HepG2 (cell line): ENCODE measurements around the gene C19orf18. TPM values are rescaled to one million over a fixed set of nuclear protein-coding genes. Genes with fewer than 3 reads are reported as not detected.
A peak's percentile ranks its signal among the peaks of the same experiment; 100 is the strongest.

Experiments used
- GATA4 ChIP-seq: sonication (generic); IDR thresholded peaks from 2 replicates; pipeline ENCODE4 v1.6.1; 2016; ENCODE audit warnings: antibody characterized with exemption, low read depth, borderline replicate concordance
- HOXA9 ChIP-seq: sonication (generic); formaldehyde crosslinking; IDR thresholded peaks from 2 replicates; pipeline ENCODE4 v1.8.1; 2022; ENCODE audit warnings: missing genetic modification reagents, mild to moderate bottlenecking, moderate library complexity, borderline replicate concordance
- JDP2 ChIP-seq: sonication (generic); formaldehyde crosslinking; IDR thresholded peaks from 2 replicates; pipeline ENCODE4 v1.8.1; 2022; ENCODE audit warnings: missing genetic modification reagents, borderline replicate concordance
- NAIF1 ChIP-seq: sonication (generic); formaldehyde crosslinking; IDR thresholded peaks from 2 replicates; pipeline ENCODE4 v1.5.0; 2020; ENCODE audit warnings: mild to moderate bottlenecking, missing genetic modification reagents, borderline replicate concordance
- NR2C2 ChIP-seq: sonication (generic); formaldehyde crosslinking; IDR thresholded peaks from 2 replicates; pipeline ENCODE4 v1.4.0; 2020; ENCODE audit warnings: missing genetic modification reagents, mild to moderate bottlenecking, moderate library complexity, borderline replicate concordance
- NR3C1 ChIP-seq: sonication (generic); formaldehyde crosslinking; IDR thresholded peaks from 2 replicates; pipeline ENCODE4 v1.4.0; 2020; ENCODE audit warnings: missing genetic modification reagents
- RARG ChIP-seq: sonication (generic); formaldehyde crosslinking; IDR thresholded peaks from 2 replicates; pipeline ENCODE4 v1.4.0; 2020; ENCODE audit warnings: low read depth, mild to moderate bottlenecking, missing genetic modification reagents
- REL ChIP-seq: sonication (generic); formaldehyde crosslinking; conservative IDR thresholded peaks from 2 replicates; pipeline ENCODE4 v1.8.0; 2022; ENCODE audit warnings: mild to moderate bottlenecking, missing genetic modification reagents, moderate library complexity
- SKI ChIP-seq: fragments of 450-650 bp; IDR thresholded peaks from one replicate; pipeline ENCODE4 v1.6.1; 2018; ENCODE audit warnings: mild to moderate bottlenecking; ENCODE audit not compliant: partially characterized antibody
- ZFY ChIP-seq: sonication (generic); formaldehyde crosslinking; IDR thresholded peaks from 2 replicates; pipeline ENCODE4 v1.4.0; 2020; ENCODE audit warnings: missing genetic modification reagents
- ZMYM2 ChIP-seq: sonication (generic); formaldehyde crosslinking; IDR thresholded peaks from 2 replicates; pipeline ENCODE4 v1.8.0; 2022; ENCODE audit warnings: mild to moderate bottlenecking, missing genetic modification reagents
- ZNF121 ChIP-seq: sonication (generic); formaldehyde crosslinking; IDR thresholded peaks from 2 replicates; pipeline ENCODE4 v1.5.0; 2020; ENCODE audit warnings: mild to moderate bottlenecking, missing genetic modification reagents
- ZNF136 ChIP-seq: sonication (generic); formaldehyde crosslinking; IDR thresholded peaks from 2 replicates; pipeline ENCODE4 v1.8.1; 2022; ENCODE audit warnings: low read depth, mild to moderate bottlenecking, moderate library complexity, missing genetic modification reagents
- ZNF205 ChIP-seq: IDR thresholded peaks from 2 replicates; pipeline ENCODE4 v1.6.1; 2018; ENCODE audit warnings: missing biosample characterization, missing genetic modification reagents
- ZNF235 ChIP-seq: sonication (generic); formaldehyde crosslinking; IDR thresholded peaks from 2 replicates; pipeline ENCODE4 v1.8.1; 2023; ENCODE audit warnings: mild to moderate bottlenecking, missing genetic modification reagents, borderline replicate concordance
- ZNF382 ChIP-seq: sonication (generic); formaldehyde crosslinking; IDR thresholded peaks from 2 replicates; pipeline ENCODE4 v1.5.0; 2020; ENCODE audit warnings: missing genetic modification reagents, mild to moderate bottlenecking, borderline replicate concordance
- ZNF383 ChIP-seq: sonication (generic); formaldehyde crosslinking; IDR thresholded peaks from 2 replicates; pipeline ENCODE4 v1.4.0; 2020; ENCODE audit warnings: missing genetic modification reagents, mild to moderate bottlenecking, borderline replicate concordance
- ZNF577 ChIP-seq: sonication (generic); formaldehyde crosslinking; IDR thresholded peaks from 2 replicates; pipeline ENCODE4 v1.4.0; 2020; ENCODE audit warnings: mild to moderate bottlenecking, low read depth, missing genetic modification reagents, borderline replicate concordance
- ZNF710 ChIP-seq: sonication (generic); formaldehyde crosslinking; IDR thresholded peaks from 2 replicates; pipeline ENCODE4 v1.5.0; 2020; ENCODE audit warnings: mild to moderate bottlenecking, missing genetic modification reagents, borderline replicate concordance
- ZNF776 ChIP-seq: sonication (generic); formaldehyde crosslinking; IDR thresholded peaks from 2 replicates; pipeline ENCODE4 v1.4.0; 2020; ENCODE audit warnings: mild to moderate bottlenecking, missing genetic modification reagents
- polyA plus RNA-seq, 8 experiments: library from polyadenylated mRNA; depleted of rRNA in 3 of 8; stranded (reverse) in 7 of 8; unstranded in 1 of 8; fragments of >200 nt; fragmentation: Illumina TruSeq in 4 of 8; extraction: Trizol in 4 of 8; gene quantifications; 2 replicates each; pipeline versions ENCODE4 v1.2.1 to v1.2.3, GENCODE V29; 2011 to 2016; ENCODE audit warnings: low read depth in 4 of 8, missing spikeins in 1 of 8, mixed read lengths in 1 of 8; ENCODE audit not compliant: insufficient read depth in 1 of 8
- total RNA-seq, 5 experiments: library from RNA; depleted of rRNA; stranded (reverse); fragments of >200 nt; fragmentation: Illumina TruSeq; extraction: Trizol; gene quantifications; 2 replicates each; pipeline ENCODE4 v1.2.3, GENCODE V29; 2016; ENCODE audit warnings: low read depth in 1 of 5
- TF ChIP-seq, protein P1 (sequence below): sonication (generic); formaldehyde crosslinking; IDR thresholded peaks from 2 replicates; pipeline ENCODE4 v1.5.0; 2020; ENCODE audit warnings: mild to moderate bottlenecking, missing genetic modification reagents, moderate library complexity
- TF ChIP-seq, protein P2 (sequence below): sonication (generic); formaldehyde crosslinking; IDR thresholded peaks from 2 replicates; pipeline ENCODE4 v1.4.0; 2020; ENCODE audit warnings: missing genetic modification reagents
- TF ChIP-seq, protein P3 (sequence below): sonication (generic); formaldehyde crosslinking; IDR thresholded peaks from 2 replicates; pipeline ENCODE4 v1.8.0; 2022; ENCODE audit warnings: mild to moderate bottlenecking, missing genetic modification reagents, moderate library complexity

The C19orf18 gene
- total and polyA plus RNA-seq, 2 of the 13 experiments (the other 11 are each of a cell fraction or from before 2014, with no cell fraction given) = 0.38 to 0.55 TPM

- no peak for TF ChIP-seq GATA4
- no peak for TF ChIP-seq ZNF382 (CRISPR knock-in tag)
- TF ChIP-seq ZNF235 (CRISPR knock-in tag) = no peak
- no peak; the same call in 1 of the 2 replicates for TF ChIP-seq ZNF776 (CRISPR knock-in tag)
- TF ChIP-seq NAIF1 (CRISPR knock-in tag) = no peak; the same call in 1 of the 2 replicates
- TF ChIP-seq ZNF205 = peak; percentile 59; the same call in 1 of the 2 replicates
- no peak for TF ChIP-seq RARG (CRISPR knock-in tag)
- TF ChIP-seq, protein P1, sequence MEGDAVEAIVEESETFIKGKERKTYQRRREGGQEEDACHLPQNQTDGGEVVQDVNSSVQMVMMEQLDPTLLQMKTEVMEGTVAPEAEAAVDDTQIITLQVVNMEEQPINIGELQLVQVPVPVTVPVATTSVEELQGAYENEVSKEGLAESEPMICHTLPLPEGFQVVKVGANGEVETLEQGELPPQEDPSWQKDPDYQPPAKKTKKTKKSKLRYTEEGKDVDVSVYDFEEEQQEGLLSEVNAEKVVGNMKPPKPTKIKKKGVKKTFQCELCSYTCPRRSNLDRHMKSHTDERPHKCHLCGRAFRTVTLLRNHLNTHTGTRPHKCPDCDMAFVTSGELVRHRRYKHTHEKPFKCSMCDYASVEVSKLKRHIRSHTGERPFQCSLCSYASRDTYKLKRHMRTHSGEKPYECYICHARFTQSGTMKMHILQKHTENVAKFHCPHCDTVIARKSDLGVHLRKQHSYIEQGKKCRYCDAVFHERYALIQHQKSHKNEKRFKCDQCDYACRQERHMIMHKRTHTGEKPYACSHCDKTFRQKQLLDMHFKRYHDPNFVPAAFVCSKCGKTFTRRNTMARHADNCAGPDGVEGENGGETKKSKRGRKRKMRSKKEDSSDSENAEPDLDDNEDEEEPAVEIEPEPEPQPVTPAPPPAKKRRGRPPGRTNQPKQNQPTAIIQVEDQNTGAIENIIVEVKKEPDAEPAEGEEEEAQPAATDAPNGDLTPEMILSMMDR (CRISPR knock-in tag) = peak; percentile 25
- TF ChIP-seq ZNF121 (CRISPR knock-in tag) = 0 out of 2 replicates have a peak, but pooled peaks have one; percentile 54
- TF ChIP-seq HOXA9 = no peak
- TF ChIP-seq ZNF577 (CRISPR knock-in tag) = no peak
- TF ChIP-seq SKI = no peak
- TF ChIP-seq, protein P2, sequence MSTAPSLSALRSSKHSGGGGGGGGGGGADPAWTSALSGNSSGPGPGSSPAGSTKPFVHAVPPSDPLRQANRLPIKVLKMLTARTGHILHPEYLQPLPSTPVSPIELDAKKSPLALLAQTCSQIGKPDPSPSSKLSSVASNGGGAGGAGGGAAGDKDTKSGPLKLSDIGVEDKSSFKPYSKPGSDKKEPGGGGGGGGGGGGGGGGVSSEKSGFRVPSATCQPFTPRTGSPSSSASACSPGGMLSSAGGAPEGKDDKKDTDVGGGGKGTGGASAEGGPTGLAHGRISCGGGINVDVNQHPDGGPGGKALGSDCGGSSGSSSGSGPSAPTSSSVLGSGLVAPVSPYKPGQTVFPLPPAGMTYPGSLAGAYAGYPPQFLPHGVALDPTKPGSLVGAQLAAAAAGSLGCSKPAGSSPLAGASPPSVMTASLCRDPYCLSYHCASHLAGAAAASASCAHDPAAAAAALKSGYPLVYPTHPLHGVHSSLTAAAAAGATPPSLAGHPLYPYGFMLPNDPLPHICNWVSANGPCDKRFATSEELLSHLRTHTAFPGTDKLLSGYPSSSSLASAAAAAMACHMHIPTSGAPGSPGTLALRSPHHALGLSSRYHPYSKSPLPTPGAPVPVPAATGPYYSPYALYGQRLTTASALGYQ (CRISPR knock-in tag) = peak; percentile 52; the same call in 1 of the 2 replicates
- no peak for TF ChIP-seq ZNF383
- no peak for TF ChIP-seq REL (CRISPR knock-in tag)
- peak; percentile 99 for TF ChIP-seq ZFY (CRISPR knock-in tag)
- TF ChIP-seq NR3C1 (CRISPR knock-in tag) = no peak
- no peak for TF ChIP-seq ZNF136 (CRISPR knock-in tag)
- no peak; the same call in 1 of the 2 replicates for TF ChIP-seq JDP2 (CRISPR knock-in tag)
- TF ChIP-seq ZNF710 (CRISPR knock-in tag) = no peak; the same call in 1 of the 2 replicates
- peak; percentile 88 for TF ChIP-seq ZMYM2 (CRISPR knock-in tag)
- peak; percentile 87 for TF ChIP-seq NR2C2
- TF ChIP-seq, protein P3, sequence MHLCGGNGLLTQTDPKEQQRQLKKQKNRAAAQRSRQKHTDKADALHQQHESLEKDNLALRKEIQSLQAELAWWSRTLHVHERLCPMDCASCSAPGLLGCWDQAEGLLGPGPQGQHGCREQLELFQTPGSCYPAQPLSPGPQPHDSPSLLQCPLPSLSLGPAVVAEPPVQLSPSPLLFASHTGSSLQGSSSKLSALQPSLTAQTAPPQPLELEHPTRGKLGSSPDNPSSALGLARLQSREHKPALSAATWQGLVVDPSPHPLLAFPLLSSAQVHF (CRISPR knock-in tag) = no peak
Observed at GRCh38 chr19:58002384-58003173, 28.2 kb upstream of the C19orf18 start, which contains the start of gene ZNF606 (continued).
